IMR-90 (cell line): ENCODE results near the gene TBX1. TPM values are rescaled to one million over a fixed set of nuclear protein-coding genes. Genes with fewer than 3 reads are reported as not detected.

Source experiments
- ATAC-seq: fragments of 200-7000 bp; cut with Tn5 transposase; 2 replicates; pipeline ENCODE4 v1.9.1; 2020; ENCODE audit warnings: low read depth, mild to moderate bottlenecking, moderate library complexity
- BruUV-seq: library from RNA; stranded (reverse); fragments of 400-500 nt; replicated peaks from 2 replicates; lab custom pipeline; 2021; lab: Mats Ljungman, UMichigan
- CTCF ChIA-PET: fragments of 300-600 bp; formaldehyde crosslinking; extraction: SDS; loops from one replicate; lab custom pipeline; 2021; ENCODE audit warnings: antibody characterized with exemption; lab: Yijun Ruan, JAX
- POLR2A ChIA-PET: fragments of 300-600 bp; sonication (Branson Sonifier 250); formaldehyde crosslinking; loops from one replicate; lab custom pipeline; 2022; ENCODE audit warnings: antibody characterized with exemption; ENCODE audit not compliant: unreplicated experiment; lab: Charles Lee
- DNase-seq: peaks from one replicate; pipeline ENCODE4 v3.0.0; 2013
- H2AFZ ChIP-seq: replicated peaks from 2 replicates; pipeline ENCODE3; 2013; ENCODE audit warnings: low read length, mild to moderate bottlenecking; ENCODE audit not compliant: poor library complexity
- H2AK5ac ChIP-seq: 2 replicates; pipeline ENCODE4 v1.6.1; 2013; ENCODE audit warnings: low read depth, low read length, inconsistent platforms
- H2AK9ac ChIP-seq: replicated peaks from 2 replicates; pipeline ENCODE3; 2013; ENCODE audit warnings: mild to moderate bottlenecking, low read depth, low read length, moderate library complexity; ENCODE audit not compliant: poor library complexity
- H2BK120ac ChIP-seq: 2 replicates; pipeline ENCODE4 v1.6.1; 2013; ENCODE audit warnings: low read depth, low read length, inconsistent platforms
- H2BK15ac ChIP-seq: 3 replicates; pipeline ENCODE4 v1.6.1; 2013; ENCODE audit warnings: low read depth, low read length, inconsistent platforms
- H2BK20ac ChIP-seq: 2 replicates; pipeline ENCODE4 v1.6.1; 2013; ENCODE audit warnings: low read depth, mild to moderate bottlenecking, inconsistent platforms, low read length, moderate library complexity
- H2BK5ac ChIP-seq: 2 replicates; pipeline ENCODE4 v1.6.1; 2013; ENCODE audit warnings: mild to moderate bottlenecking, low read depth, low read length, inconsistent platforms; ENCODE audit not compliant: poor library complexity, severe bottlenecking
- H3K14ac ChIP-seq: replicated peaks from 2 replicates; pipeline ENCODE4 v1.6.1; 2013; ENCODE audit warnings: low read depth, low read length, inconsistent platforms
- H3K18ac ChIP-seq: 2 replicates; pipeline ENCODE4 v1.6.1; 2013; ENCODE audit warnings: low read depth, low read length, control low read depth
- H3K23ac ChIP-seq: 2 replicates; pipeline ENCODE4 v1.6.1; 2013; ENCODE audit warnings: low read depth, low read length, inconsistent platforms
- H3K27ac ChIP-seq: 2 replicates; pipeline ENCODE4 v1.5.1; 2013; ENCODE audit warnings: mild to moderate bottlenecking, control low read depth, low read length; ENCODE audit not compliant: insufficient read depth
- H3K27me3 ChIP-seq: 2 replicates; pipeline ENCODE4 v1.6.1; 2013; ENCODE audit warnings: low read length; ENCODE audit not compliant: control insufficient read depth, insufficient read depth
- H3K36me3 ChIP-seq: 2 replicates; pipeline ENCODE4 v1.6.1; 2013; ENCODE audit warnings: low read length, mixed read lengths; ENCODE audit not compliant: control insufficient read depth, insufficient read depth
- H3K4ac ChIP-seq: 2 replicates; pipeline ENCODE4 v1.6.1; 2013; ENCODE audit warnings: low read depth, low read length, inconsistent platforms
- H3K4me1 ChIP-seq: 2 replicates; pipeline ENCODE4 v1.6.1; 2013; ENCODE audit warnings: low read length, mixed read lengths; ENCODE audit not compliant: control insufficient read depth, insufficient read depth
- H3K4me2 ChIP-seq: 2 replicates; pipeline ENCODE4 v1.6.1; 2013; ENCODE audit warnings: low read depth, mild to moderate bottlenecking, control low read depth, low read length, moderate library complexity
- H3K4me3 ChIP-seq: 2 replicates; pipeline ENCODE4 v1.5.1; 2013; ENCODE audit warnings: low read depth, mild to moderate bottlenecking, control low read depth, low read length, moderate library complexity; ENCODE audit not compliant: insufficient read depth
- H3K56ac ChIP-seq: 2 replicates; pipeline ENCODE4 v1.6.1; 2013; ENCODE audit warnings: low read length, inconsistent platforms; ENCODE audit not compliant: insufficient read depth; ENCODE audit errors: extremely low read depth
- H3K79me1 ChIP-seq, 2 experiments: 2 replicates each; pipeline ENCODE4 v1.6.1; 2013; ENCODE audit warnings: low read length in 2 of 2, inconsistent platforms in 1 of 2, low read depth in 1 of 2
- H3K9ac ChIP-seq: 2 replicates; pipeline ENCODE4 v1.6.1; 2013; ENCODE audit warnings: low read depth, low read length, control low read depth
- H3K9me1 ChIP-seq: 2 replicates; pipeline ENCODE4 v1.6.1; 2013; ENCODE audit warnings: low read length, inconsistent platforms; ENCODE audit not compliant: insufficient read depth
- H3K9me3 ChIP-seq: 2 replicates; pipeline ENCODE4 v1.6.1; 2013; ENCODE audit warnings: low read length; ENCODE audit not compliant: control insufficient read depth, insufficient read depth
- H4K20me1 ChIP-seq: 2 replicates; pipeline ENCODE4 v1.6.1; 2013; ENCODE audit warnings: low read length, inconsistent platforms; ENCODE audit not compliant: insufficient read depth
- H4K5ac ChIP-seq: 2 replicates; pipeline ENCODE4 v1.6.1; 2013; ENCODE audit warnings: mild to moderate bottlenecking, low read depth, low read length, control low read depth
- H4K8ac ChIP-seq, 2 experiments: 2 replicates each; pipeline ENCODE4 v1.6.1; 2013; ENCODE audit warnings: low read depth in 2 of 2, low read length in 2 of 2, control low read depth in 1 of 2, inconsistent platforms in 1 of 2
- H4K91ac ChIP-seq: 2 replicates; pipeline ENCODE4 v1.6.1; 2013; ENCODE audit warnings: low read depth, low read length, inconsistent platforms; ENCODE audit not compliant: insufficient read depth
- CTCF ChIP-seq: conservative IDR thresholded peaks from 2 replicates; pipeline ENCODE4 v1.5.1; 2012; ENCODE audit warnings: mild to moderate bottlenecking, low read depth, low read length, improper control_type of control experiment
- MXI1 ChIP-seq: IDR thresholded peaks from 2 replicates; pipeline ENCODE4 v1.6.1; 2012; ENCODE audit warnings: low read depth, mild to moderate bottlenecking, low read length, moderate library complexity, borderline replicate concordance
- NFE2L2 ChIP-seq: fragments of 150-350 bp; IDR thresholded peaks from 2 replicates; pipeline ENCODE4 v1.6.1; 2016; ENCODE audit warnings: low read depth, mild to moderate bottlenecking, low read length
- RAD21 ChIP-seq: IDR thresholded peaks from 2 replicates; pipeline ENCODE4 v1.6.1; 2012; ENCODE audit warnings: low read length, improper control_type of control experiment
- SMC3 ChIP-seq: fragments of 150-350 bp; IDR thresholded peaks from 2 replicates; pipeline ENCODE4 v1.6.1; 2016; ENCODE audit warnings: low read depth, mild to moderate bottlenecking, antibody characterized with exemption, low read length, moderate library complexity
- WGBS, 2 experiments: methylation state at CpG; one replicate each; pipeline versions ENCODE4 v1.1.5 to v1.1.7; 2013; ENCODE audit warnings: missing lambda C conversion rate in 2 of 2; ENCODE audit not compliant: insufficient read length in 1 of 2; ENCODE audit errors: extremely low coverage in 2 of 2; 5-methylcytosine and 5-hydroxymethylcytosine counted together
- dilution Hi-C: fragments of 300-500 bp; cut with HindIII; formaldehyde crosslinking; loops from one replicate; pipeline ENCODE4 v1.14.3; 2018; ENCODE audit warnings: low sequenced_read_pairs; ENCODE audit not compliant: unreplicated experiment
- in situ Hi-C: fragments of 300-500 bp; cut with MboI; formaldehyde crosslinking; loops from 3 replicates; pipeline ENCODE4 v1.14.3; 2019; ENCODE audit warnings: low sequenced_read_pairs, inconsistent platforms, mixed read lengths
- intact Hi-C: fragments of 100-400 bp; cut with micrococcal nuclease; formaldehyde crosslinking; loops from 2 replicates; pipeline ENCODE4 v1.10.0; 2022
- polyA plus RNA-seq, 3 experiments: library from polyadenylated mRNA; depleted of rRNA; stranded (reverse); fragments of >200 nt; gene quantifications; 2 replicates each; pipeline ENCODE4 v1.2.3, GENCODE V29; 2012; ENCODE audit warnings: low replicate concordance in 1 of 3
- total RNA-seq: library from RNA; depleted of rRNA; stranded (reverse); fragments of >200 nt; gene quantifications from 2 replicates; pipeline ENCODE4 v1.2.3, GENCODE V29; 2012
- TF ChIP-seq, protein P1 (sequence below): fragments of 150-350 bp; IDR thresholded peaks from 2 replicates; pipeline ENCODE4 v1.6.1; 2017; ENCODE audit warnings: mild to moderate bottlenecking, antibody characterized with exemption, low read length, low read depth

TBX1 gene
- total and polyA plus RNA-seq, 2 of the 4 experiments (the other 2 are of a cell fraction) = 0.03 TPM; not detected in 1

DNA sequence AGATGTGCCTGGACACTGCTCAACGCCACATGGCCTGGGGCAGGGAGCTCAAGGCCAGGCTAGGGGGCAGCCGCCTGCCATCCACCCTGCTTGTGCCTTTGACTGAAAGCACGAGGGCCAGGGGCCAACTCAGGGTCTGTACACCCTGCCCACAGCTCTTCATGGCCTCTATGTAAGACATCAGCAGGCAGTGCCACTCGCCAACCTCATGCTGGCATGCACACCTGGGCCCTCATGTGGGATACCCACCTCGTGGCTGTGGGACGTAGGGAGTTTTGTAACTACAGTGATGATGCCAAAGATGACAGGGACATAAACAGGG, 25.6 kb downstream of the TBX1 start:
- Histone ChIP-seq H2AK5ac (no peak overlapping the region), H4K5ac (no peak overlapping the region), H3K79me1 (no peaks in the 10 kb centered on the region), H3K4ac (no peak overlapping the region), H3K14ac (no peak overlapping the region), H2AFZ (peak overlapping the region; percentile 51), H3K9ac (no peak overlapping the region), H4K20me1 (no peaks in the 10 kb centered on the region), H3K27me3 (no peaks in the 10 kb centered on the region), H3K4me2 (no peak overlapping the region), H3K36me3 (peaks cover 3% of the 10 kb centered on the region), H4K91ac (no peak overlapping the region), H2BK5ac (no peak overlapping the region), H3K4me1 (no peaks in the 10 kb centered on the region), H3K56ac (no peak overlapping the region), H3K4me3 (no peak overlapping the region), H2AK9ac (no peak overlapping the region), H2BK20ac (no peak overlapping the region), H4K8ac (no peak overlapping the region), H3K23ac (no peak overlapping the region), H3K27ac (no peak overlapping the region), H2BK15ac (no peak overlapping the region), H2BK120ac (no peak overlapping the region), H3K9me1 (no peaks in the 10 kb centered on the region; the same call in 1 of the 2 replicates), H3K9me3 (peaks cover 4% of the 10 kb centered on the region; the same call in 1 of the 2 replicates), H3K18ac (no peak overlapping the region)
- no TSS peak for BruUV-seq
- ChIA-PET POLR2A (no interaction called here), CTCF (interaction anchor here (1.2 kb wide), 1 partner anchor 56 kb away, joined by 5 read pairs; no protein-coding TSS in a partner anchor)
- in situ Hi-C loops (no loop called here), dilution Hi-C loops (no loop called here), intact Hi-C loops (no loop called here)
- no peak for TF ChIP-seq CTCF
- no peak for TF ChIP-seq NFE2L2
- TF ChIP-seq, protein P1, sequence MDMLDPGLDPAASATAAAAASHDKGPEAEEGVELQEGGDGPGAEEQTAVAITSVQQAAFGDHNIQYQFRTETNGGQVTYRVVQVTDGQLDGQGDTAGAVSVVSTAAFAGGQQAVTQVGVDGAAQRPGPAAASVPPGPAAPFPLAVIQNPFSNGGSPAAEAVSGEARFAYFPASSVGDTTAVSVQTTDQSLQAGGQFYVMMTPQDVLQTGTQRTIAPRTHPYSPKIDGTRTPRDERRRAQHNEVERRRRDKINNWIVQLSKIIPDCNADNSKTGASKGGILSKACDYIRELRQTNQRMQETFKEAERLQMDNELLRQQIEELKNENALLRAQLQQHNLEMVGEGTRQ = no peak
- no peak for TF ChIP-seq SMC3
- TF ChIP-seq MXI1 = no peak
- TF ChIP-seq RAD21 = no peak
- WGBS, 2 experiments = 94% methylated on average over 3 of the region's 6 CpGs; no CpG with 5 or more reads in 1 of the 2 experiments
- DNase-seq (no peak), ATAC-seq (no peak)
